ENCODE data around the gene GATD1.

The GATD1 gene, protein sequence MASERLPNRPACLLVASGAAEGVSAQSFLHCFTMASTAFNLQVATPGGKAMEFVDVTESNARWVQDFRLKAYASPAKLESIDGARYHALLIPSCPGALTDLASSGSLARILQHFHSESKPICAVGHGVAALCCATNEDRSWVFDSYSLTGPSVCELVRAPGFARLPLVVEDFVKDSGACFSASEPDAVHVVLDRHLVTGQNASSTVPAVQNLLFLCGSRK

DNA sequence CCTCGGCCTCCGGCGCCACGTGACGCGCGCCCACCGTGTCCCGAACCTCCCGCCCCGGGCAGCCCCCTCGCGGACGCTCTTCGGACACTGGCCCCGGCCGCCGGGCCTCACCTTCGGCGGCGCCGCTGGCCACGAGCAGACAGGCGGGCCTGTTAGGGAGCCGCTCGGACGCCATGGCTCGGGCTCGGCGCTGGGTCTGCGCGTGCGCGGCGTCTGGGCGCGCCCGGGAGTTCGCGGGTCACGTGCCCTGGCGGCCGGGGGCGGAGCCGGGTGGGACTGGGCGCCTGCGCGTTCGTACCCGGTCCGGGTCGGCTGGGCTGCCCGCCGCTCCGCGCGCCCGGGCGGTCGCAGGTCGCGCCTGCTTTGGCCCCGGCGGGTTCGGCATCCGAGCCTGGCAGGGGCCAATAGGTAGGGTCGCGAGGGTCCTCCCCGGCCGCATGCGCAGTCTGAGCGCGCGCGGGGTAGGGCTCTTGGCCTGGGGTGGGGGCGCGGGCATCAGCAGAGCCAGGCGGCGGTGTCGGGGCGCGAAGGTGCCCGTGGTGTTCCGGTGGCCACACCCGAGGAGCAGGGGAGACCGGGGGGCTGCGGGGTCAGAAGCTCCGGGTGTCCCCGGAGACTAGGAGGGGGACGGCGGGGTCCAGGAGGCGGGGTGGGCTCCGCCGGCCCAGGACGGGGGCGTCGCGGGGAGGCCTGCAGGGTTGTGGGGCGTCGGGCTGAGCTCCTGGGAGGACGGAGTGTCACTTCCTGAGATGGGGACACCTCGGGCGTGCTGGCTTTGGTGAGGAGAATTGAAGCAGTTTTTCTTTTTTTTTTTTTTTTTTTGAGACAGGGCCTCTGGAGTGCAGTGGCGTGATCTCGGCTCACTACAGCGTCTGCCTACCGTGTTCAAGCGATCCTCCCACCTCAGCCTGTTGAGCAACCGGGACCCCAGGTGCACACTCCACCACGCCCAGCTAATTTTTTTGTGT lies at the start of gene GATD1:
GATD1 (minus strand) TSS at position 200 of the 968 bp plus-strand sequence; CDS start at position 175, 25 bp downstream.
- FAIRE-seq = no peak

- FAIRE-seq = no peak
Measured at GRCh38 chr11:826836-827145, 49.5 kb upstream of the GATD1 start.

DNA sequence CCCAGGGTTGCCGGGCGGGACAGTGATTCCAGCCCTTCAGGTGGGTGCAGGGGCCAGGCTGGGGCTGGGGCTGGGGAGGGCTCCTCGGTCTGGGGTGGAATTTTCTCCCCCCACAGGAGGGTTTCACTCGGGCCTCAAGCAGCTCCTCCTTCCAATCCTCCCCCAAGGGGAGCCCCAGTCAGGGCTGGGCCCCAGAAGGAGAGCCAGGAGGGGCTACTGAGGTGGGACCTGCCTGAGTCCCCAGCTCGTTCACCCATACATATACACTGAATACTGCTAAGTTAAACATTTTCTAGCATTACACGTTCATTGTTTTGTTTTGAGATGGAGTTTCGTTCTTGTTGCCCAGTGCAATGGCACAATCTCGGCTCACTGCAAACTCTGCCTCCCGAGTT lies 48.9 kb upstream of the GATD1 start:
- FAIRE-seq = no peak

GRCh38 chr11:825366-826226 lies 48.3 kb upstream of the GATD1 start:
- no peak for FAIRE-seq

DNA sequence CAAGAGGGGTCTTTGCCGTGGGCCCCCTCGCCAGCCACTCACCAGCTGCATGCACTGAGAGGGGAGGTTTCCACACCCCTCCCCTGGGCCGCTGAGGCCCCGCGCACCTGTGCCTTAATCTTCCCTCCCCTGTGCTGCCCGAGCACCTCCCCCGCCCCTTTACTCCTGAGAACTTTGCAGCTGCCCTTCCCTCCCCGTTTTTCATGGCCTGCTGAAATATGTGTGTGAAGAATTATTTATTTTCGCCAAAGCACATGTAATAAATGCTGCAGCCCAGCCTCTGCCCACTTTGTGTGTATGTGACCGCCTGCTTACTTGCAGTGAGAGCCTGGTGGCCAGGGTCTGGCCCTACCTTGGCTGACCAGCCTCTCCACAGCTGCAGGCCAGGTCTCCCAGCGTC lies 47.7 kb upstream of the GATD1 start:
- FAIRE-seq = no peak

DNA sequence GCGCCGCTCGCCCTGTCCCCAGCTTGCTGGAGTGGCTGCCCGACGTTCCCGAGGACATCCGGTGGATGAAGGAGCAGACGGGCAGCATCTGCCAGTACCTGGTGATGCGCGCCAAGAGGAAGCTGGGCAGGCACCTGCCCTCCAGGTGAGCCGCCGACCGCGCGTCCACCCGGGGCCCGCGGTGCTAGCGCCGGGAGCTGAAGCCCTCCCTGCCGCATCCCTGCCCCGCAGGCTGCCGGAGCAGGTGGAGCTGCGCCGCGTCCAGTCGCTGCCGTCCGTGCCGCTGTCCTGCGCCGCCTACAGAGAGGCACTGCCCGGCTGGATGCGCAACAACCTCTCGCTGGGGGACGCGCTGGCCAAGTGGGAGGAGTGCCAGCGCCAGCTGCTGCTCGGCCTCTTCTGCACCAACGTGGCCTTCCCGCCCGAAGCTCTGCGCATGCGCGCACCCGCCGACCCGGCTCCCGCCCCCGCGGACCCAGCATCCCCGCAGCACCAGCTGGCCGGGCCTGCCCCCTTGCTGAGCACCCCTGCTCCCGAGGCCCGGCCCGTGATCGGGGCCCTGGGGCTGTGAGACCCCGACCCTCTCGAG lies 47.1 kb upstream of the GATD1 start:
- FAIRE-seq = no peak

DNA sequence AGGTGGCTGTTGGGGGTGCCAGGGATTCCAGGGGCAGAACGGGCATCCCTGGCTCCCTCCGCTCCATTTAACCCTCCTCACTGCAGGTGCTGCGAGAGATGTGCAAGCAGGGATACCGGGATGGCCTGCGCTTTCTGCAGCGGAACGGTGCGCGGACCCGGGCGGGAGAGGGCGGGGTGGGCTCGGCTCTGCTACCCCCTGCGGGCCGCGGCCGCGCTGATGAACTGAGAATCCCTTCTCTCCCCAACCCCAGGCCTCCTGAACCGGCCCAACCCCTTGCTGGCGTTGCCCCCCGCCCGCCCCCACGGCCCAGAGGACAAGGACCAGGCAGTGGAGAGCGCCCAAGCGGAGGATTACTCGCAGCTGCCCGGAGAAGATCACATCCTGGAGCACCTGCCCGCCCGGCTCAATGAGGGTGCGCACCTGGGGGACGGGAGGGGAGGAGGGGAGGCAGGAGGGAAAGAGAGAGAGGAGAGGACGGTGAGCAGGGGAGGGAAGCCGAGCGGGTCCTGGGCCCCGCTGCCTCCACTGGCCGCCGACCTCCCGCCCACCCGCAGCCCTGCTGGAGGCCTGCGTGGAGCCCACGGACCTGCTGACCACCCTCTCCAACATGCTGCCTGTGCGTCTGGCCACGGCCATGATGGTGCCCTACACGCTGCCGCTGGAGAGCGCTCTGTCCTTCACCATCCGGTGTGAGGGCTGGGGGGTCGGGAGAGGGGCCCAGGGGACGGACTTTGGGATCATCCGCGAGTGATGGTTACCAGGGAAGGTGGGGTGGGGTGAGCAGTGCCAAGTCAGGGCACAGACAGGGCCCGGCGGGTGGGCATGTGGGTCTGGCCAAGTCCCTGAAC lies 46.4 kb upstream of the GATD1 start:
- no peak for FAIRE-seq

- no peak for FAIRE-seq
Measured at GRCh38 chr11:821512-822371, 44.5 kb upstream of the GATD1 start.

DNA sequence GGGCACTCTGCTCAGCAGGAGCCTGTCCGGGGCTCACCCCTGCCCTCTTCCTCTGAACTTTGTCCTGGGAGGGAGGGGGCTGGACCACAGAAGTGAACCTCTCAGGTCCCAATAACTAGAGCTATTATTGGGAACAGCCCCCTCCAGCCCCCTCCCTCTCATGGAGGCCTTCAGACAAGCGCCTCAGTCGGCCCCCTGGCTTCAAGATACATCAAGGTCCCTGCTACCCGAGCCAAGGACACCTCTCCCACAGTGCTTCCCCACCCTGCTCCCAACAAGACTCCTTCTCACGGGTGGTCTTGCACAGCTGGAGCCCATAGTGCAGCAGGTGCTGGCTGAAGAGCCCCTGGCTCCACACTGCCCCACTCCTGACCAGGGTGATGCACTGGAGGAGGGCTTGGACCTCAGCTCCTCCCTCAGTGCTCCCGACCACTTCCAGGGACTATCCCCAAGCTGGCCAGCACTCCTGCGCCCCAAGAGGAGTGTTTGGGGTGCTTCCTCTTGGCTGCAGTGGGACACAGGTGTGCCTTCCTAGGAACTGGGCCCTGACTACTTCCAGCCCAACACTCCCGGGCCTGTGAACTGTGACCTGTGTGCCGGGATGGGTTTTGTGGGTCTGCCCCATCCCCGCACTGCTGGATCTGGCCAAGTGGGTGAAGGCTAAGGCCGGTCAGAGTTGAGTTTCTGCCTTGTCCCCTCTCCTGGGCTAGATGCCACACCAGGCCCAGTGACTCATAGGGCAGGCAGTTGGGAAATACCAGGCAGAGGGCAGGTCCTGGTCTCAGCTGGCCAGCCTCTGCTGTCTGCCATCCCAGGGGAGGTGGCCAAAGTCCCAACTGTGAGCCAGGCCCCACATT lies 43.6 kb upstream of the GATD1 start:
- no peak for FAIRE-seq

GRCh38 chr11:819943-820649 lies 42.8 kb upstream of the GATD1 start:
- FAIRE-seq = no peak

DNA sequence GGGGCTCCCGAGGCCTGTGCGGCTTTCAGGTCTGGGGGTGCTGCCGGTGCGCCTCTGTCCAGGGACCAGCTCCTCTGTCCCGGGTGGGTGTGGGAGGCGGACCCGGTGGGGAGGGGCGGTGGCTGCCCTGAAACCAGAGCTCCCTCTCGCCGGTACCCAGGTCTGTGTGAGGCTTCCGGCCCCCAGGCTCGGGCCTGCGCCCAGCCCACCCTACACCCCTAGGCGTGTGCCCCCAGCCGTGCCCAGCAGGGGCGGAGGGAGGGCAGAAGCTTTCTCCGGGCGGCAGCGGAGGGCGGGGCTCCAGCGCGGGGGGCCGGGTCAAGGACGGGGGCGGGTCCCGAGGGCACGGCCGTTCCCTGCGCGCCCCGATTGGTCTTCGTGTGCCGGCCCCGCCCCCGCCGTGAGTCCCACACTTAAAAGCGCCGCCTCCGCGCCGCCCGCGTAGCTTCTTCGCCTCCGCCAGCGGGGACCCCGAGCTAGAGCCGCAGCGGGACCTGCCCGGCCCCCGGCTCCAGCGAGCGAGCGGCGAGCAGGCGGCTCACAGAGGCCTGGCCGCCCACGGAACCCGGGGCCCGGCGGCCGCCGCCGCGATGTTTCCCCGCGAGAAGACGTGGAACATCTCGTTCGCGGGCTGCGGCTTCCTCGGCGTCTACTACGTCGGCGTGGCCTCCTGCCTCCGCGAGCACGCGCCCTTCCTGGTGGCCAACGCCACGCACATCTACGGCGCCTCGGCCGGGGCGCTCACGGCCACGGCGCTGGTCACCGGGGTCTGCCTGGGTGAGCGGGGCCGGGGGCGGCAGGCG lies 42.0 kb upstream of the GATD1 start:
- FAIRE-seq = no peak

GRCh38 chr11:818396-819128 lies 41.3 kb upstream of the GATD1 start, which contains the start of gene PNPLA2:
PNPLA2 (plus strand) TSS chr11:818914; CDS start chr11:819719, 805 bp downstream.
- no peak for FAIRE-seq

DNA sequence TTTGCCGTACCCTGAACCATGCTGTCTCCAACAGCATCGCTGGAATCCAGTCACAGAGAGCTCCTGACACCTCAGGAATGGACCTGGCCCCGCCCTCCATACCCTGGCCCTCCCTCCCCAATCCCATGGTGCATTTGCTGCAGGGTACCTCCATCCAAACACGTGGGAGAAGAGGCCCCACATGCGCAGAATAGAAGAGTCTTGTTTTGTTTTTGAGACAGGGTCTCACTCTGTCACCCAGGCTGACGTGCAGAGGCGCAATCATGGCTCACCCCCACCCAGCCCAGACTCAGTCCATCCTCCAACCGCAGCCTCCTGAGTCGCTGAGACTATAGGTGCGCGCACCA lies 39.1 kb upstream of the GATD1 start:
- FAIRE-seq = no peak

DNA sequence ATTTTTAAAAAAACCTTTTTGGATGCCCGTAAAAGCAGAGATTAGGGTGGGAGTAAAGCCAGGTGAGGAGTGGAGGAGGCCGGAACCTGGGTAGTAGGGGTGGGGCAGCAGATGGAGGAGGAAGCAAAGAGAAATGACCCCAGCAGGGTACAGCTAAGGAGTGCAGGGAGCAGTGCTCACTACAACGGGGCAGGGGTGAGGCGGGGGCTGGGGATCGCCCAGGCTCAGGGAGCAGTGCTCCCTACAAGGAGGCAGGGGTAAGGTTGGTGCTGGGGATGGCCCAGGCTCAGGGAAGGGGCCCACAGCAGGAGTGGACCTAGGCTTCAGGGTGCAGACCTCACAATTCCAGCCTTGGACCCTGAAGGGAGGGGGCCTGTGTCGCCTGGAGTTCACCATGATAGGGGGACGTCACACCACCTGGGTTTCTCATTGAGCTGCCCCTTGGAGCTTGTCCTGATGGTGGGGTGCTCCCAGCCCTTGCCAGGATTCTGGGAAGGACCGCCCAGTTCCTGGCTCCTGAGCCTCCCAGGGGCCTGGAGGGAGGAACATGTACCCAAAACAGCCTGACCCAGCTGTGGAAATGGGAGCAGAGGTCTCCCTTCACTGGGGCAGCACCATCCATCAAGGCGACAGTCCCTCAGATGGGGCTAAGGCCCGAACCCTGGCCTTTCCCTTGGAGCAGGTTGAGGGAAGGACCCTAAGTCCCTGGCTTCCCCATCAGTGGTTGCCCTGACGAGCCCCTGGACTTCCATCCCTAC lies 38.6 kb upstream of the GATD1 start:
- no peak for FAIRE-seq

- no peak for FAIRE-seq
Measured at GRCh38 chr11:813456-814096, 36.3 kb upstream of the GATD1 start.

GRCh38 chr11:813072-813455 lies 35.8 kb upstream of the GATD1 start:
- no peak for FAIRE-seq

All from A204.1 (cell line).